Urothelium cell line (cell line): ENCODE results near the gene POR.
"Not testable (repeated sequence)": the region's sequence is repeated elsewhere in the genome, so short reads cannot be mapped to it uniquely, and the experiment has no call there.

Experiments used
- DNase-seq: peaks from one replicate; pipeline ENCODE4 v3.0.0; 2011; ENCODE audit warnings: low spot score, mixed read lengths
- FAIRE-seq: peaks from 2 replicates; lab custom pipeline; 2011; peaks lifted over from hg19 to GRCh38; lab: Jason Lieb, UNC

The POR gene

DNA sequence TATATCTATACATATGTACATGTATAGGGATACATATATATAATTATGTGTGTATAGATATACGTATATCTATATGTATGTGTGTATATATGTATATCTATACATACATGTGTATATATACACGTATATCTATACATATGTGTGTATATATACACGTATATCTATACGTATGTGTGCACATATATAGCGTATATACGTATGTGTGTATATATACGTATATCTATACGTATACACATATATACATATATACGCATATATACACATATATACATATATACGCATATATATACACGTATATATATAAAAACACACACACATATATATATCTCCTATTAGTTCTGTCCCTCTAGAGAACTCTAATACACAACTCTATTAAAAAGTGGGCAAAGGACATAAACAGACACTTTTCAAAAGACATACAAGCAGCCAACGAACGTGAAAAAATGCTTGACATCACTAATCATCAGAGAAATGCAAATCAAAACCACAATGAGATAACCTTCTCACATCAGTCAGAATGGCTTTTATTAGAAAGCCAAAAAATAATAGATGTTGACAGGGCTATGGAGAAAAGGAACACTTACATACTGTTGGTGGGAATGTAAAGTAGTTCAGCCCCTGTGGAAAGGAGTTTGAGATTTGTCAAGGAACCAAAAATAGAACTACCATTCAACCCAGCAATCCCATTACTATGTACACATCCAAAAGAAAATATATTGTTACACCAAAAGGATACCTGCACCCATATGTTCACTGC is 101.4 kb downstream of the POR start:
- no peak for DNase-seq
- no peak for FAIRE-seq

DNA sequence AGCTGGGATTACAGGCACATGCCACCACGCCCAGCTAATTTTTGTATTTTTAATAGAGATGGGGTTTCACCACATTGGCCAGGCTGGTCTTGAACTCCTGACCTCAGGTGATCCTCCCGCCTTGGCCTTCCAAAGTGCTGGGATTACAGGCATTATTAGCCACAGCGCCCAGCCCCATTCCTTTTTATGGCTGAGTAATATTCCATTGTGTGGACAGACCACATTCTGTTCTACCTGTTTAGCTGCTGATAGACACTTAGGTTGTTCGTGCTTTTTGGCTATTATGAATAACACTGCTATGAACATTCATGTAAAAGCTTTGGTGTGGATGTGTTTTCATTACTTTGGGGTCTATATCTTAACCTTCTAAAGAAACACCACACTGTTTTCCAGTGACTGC is 103.6 kb downstream of the POR start:
- not testable (repeated sequence) for DNase-seq, FAIRE-seq

DNA sequence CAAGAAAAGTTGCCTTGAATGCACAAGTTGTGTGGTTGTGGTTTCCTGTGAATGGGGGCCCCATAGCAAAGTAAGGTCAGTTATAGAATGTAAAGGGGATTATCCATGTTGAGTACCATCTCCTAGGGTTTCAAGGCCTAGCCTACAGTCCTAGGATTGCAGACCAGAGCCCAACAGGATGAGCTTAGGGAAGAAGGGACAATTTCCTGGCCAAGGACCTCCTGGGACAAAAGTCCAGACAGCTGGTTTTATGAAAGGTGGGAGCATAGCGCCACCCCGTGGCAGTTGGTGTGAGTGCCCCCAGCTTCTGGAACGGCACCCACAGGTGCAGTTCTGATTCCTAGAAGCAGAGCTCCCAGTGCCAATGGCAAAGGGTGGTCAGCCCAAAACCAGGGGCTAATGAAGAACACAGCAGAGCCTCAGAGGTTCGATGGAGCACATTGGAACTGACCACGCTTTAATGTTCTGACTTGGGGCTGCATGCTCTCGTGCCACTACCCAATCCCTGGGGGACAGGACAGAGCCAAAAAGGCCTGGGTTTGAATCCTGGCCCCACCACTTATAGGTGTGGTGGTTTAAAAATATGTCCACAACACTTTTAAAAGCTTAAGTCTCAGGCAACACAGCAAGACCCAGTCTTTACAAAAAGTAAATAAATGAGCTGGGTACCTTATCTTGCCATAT is 105.2 kb downstream of the POR start:
- no peak for FAIRE-seq

DNA sequence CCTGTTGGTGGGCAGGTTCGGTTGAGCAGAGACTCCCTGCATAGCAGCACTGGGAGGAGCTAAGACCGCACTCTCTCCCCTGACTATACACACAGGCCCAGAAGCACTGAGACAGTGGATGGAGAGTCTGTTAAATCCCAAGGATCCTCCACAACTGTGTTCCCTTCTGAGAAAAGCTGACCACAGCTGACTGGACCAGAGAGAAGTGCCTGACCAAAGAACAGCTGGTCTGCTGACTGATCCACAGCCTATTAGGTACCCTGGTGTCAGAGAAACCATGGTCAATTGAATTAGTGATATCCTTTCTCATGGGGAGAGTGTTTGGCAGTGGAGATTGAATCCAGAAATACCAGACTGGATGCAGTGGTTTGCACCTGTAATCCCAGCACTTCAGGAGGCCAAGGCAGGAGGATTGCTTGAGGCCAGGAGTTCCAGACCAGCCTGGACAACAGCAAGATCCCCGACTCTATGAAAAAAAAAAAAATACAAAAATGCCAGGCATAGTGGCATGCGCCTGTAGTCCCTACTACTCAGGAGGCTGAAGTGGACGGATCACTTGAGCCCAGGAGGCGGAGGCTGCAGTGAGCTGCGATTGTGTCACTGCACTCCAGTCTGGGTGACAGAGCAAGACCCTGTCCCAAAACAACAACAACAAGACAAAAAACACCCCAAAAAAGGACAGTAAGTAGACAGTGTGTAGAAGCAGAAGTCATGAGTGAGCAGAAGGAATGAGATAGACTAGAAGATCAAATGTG is 107.2 kb downstream of the POR start:
- DNase-seq = no peak
- no peak for FAIRE-seq

More for the DNA sequence above, 105.2 kb downstream of the POR start:
- DNase-seq = peak; percentile 83

DNA sequence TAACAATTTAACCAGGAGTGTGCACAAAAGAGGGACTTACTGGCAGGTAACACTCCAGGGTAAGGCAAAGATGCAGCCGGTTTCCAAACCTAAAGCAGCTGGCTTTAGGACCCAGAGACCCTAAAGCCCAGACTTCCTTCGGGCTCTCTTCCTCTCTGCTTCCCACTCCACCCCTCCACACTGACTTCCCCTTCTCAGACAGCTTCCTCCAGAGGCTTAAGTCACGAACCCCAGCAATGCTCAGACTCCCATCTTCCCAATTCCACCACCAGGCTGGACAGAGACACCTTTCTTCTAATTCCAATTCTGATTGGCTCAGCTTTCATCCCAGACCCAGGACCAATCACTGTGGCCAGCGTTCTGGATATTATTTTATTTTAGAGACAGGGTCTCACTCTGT is 108.0 kb downstream of the POR start:
- FAIRE-seq (no peak), DNase-seq (no peak)

DNA sequence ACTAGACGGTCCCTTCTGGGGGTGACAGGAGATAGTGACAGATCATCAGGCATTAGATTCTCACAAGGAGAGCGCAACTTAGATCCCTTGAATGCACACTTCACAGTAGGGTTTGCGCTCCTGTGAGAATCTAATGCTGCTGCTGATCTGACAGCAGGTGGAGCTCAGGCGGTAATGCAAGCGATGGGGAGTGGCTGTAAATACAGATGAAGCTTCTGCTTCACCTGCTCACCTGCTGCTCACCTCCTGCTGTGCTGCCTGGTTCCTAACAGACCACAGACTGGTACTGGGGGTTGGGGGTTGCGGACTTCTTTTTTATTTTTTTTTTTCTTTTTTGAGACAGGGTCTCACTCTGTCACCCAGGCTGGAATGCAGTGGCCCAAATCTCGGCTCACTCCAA is 114.7 kb downstream of the POR start:
- not testable (repeated sequence) for FAIRE-seq, DNase-seq

DNA sequence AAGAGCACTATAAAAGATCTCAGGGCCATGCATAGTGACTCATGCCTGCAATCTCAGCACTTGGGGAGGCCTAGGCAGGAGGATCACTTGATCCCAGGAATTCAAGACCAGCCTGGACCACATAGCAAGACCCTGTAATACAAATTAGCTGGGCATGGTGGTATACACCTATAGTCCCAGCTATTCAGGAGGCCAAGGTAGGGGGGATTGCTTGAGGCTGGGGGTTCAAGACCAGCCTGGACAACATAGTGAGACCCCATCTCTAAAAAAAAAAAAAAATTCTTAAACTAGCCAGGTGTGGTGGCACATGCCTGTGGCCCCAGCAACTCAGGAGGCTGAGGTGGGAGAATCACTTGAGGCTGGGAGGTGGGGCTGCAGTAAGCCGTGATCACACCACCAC is 117.0 kb downstream of the POR start:
- FAIRE-seq = no peak
- DNase-seq = no peak
